H54 (cell line): Measurements from ENCODE around the gene TMEM87B.
"Not testable (repeated sequence)": the region's sequence is repeated elsewhere in the genome, so short reads cannot be mapped to it uniquely, and the experiment has no call there.

Experiments
- DNase-seq: peaks from one replicate; pipeline ENCODE4 v3.0.0; 2011; ENCODE audit warnings: low spot score, mixed read lengths; ENCODE audit not compliant: insufficient read length
- FAIRE-seq: peaks from 3 replicates; lab custom pipeline; 2011; peaks lifted over from hg19 to GRCh38; lab: Jason Lieb, UNC
- POLR2A ChIP-seq: IDR thresholded peaks from 2 replicates; pipeline ENCODE4 v1.6.1; 2011; ENCODE audit warnings: low read depth, mild to moderate bottlenecking, low read length

Gene TMEM87B

GRCh38 chr2:112024231-112024630, 30.8 kb upstream of the TMEM87B start:
- FAIRE-seq (no peak), DNase-seq (no peak)
- TF ChIP-seq POLR2A: no peak

- TF ChIP-seq POLR2A: no peak
- no peak for FAIRE-seq
- no peak for DNase-seq
Measured at GRCh38 chr2:112024896-112025491, 30.1 kb upstream of the TMEM87B start.

DNA sequence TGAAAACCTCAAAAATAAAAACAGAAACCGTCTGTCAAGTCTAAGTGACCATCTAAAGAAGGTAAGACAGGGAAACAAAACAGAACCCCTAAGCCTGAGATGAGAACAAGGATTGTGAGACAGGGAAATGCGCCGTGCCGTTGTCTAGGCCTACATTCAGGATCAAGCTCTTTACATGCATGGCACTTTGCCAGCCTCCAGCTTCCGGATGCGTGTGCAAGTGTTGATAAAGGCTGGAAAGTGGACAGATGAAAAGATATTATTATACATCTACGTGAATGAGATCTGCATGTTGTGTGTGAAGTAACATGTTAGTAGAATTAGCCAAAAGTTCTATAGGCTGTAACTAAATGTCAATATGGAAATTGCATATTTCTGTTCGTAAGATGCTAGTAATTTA, 28.6 kb upstream of the TMEM87B start:
- FAIRE-seq: no peak
- no peak for TF ChIP-seq POLR2A
- DNase-seq: no peak

DNA sequence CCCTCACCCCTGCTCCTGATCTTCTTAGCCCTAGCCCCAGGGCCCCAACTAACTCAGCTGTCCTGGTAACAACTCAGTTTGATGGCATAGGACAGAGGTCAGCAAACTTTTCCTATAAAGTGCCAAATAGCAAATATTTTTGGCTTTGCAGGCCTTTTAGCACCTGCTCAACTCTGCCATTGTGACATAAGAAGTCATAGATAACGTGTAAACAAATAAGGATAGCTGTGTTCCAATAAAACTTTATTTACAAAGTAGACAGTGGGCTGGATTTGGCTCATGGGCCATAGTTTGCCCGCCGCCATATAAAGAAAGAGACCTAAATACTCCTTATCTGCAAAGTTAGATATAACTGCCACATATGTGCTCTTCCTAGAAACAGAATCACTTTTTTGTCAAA, 27.3 kb upstream of the TMEM87B start:
- TF ChIP-seq POLR2A: no peak
- FAIRE-seq (no peak), DNase-seq (no peak)

GRCh38 chr2:112029164-112029563, 25.9 kb upstream of the TMEM87B start:
- no peak for DNase-seq
- no peak for FAIRE-seq
- TF ChIP-seq POLR2A: no peak

- TF ChIP-seq POLR2A: no peak
- no peak for DNase-seq
- FAIRE-seq: no peak
Measured at GRCh38 chr2:112031473-112032223, 23.4 kb upstream of the TMEM87B start.

DNA sequence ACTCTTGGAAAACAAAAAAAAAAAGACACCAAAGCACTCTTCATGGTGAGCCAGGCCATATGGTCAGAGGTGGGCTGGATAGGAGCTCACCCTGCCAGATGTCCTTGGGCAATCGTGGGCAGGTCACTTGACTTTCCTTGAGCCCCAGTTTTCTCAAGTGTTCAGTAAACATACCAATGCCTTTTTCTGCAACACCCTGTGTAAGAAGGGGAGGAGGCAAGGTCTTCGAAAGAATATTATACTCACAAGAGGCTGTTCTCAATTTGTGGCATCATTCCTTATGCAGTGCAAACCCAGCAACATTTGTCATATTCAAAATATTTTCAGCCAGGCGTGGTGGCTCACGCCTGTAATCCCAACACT, 22.9 kb upstream of the TMEM87B start:
- TF ChIP-seq POLR2A: no peak
- FAIRE-seq: no peak
- no peak for DNase-seq

DNA sequence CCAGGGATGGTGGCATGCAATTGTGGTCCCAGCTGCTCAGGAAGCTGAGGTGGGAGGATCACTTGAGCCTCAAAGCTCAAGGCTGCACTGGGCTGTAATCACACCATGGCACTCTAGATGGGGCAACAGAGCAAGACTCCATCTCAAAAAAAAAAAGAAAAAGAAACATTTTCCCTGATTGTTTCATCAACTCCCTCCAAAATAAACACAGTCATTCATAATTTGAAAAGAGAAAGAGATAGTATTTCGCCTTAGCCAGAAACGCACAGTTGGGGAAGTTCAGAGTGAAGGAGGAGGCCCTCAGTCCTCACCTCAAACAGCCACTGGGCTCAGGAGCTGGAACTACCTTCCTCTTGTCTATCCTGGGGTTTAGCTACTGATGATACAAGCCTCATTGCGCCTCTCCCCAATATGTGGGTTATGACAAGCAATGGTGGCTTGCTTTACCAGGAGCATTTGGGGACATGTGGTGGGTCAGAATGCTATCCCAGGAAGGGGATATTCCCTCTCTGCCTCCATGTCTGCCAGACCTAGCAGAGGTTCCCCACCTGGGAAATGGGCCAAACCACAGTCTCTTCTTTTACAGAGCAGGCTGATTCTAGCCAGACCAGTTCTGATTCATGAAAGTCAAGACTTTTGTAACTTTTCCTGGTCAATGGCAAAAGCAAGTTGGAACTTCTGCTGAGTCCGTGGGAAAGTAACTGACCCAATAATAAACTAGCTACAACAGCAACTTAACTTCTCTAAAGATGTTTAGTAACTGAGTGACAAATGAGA, 22.2 kb upstream of the TMEM87B start:
- DNase-seq (no peak), FAIRE-seq (no peak)
- no peak for TF ChIP-seq POLR2A

DNA sequence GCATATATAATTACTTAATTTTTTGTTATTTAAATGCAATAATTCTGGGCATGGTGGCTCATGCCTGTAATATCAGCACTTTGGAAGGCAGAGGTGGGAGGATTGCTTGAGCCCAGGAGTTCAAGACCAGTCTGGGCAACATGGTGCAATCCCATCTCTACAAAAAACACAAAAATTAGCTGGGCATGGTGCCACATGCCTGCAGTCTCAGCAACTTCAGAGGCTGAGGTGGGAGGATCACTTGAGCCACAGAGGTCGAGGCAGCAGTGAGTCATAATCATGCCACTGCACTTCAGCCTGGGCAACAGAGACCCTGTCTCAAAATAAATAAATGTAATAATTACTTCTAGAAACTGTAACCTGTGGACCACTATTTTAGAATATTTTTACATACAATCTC, 21.5 kb upstream of the TMEM87B start:
- no peak for FAIRE-seq
- no peak for TF ChIP-seq POLR2A
- DNase-seq: no peak

DNA sequence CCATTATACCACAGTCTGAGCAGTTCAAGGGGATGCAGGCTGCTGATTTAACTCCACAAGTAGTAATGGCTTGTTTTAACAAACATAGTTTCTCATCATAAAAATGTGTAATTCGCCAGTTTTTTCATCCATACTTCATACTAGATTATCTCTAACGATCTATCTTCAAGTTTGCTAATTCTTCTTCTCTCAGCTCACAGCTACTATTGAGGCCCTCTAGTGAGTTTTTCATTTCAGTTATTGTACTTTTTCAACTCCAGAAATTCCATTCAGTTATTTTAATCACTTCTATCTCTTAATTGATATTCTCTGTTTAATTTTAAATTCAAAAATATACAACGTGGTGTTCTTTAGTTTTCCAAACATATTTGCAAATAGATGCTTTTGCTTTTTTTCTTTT, 20.1 kb upstream of the TMEM87B start:
- FAIRE-seq (no peak), DNase-seq (no peak)
- no peak for TF ChIP-seq POLR2A

- FAIRE-seq: no peak
- no peak for DNase-seq
Measured at GRCh38 chr2:112035786-112036185, 19.3 kb upstream of the TMEM87B start.

GRCh38 chr2:112039556-112039955, 15.5 kb upstream of the TMEM87B start:
- not testable (repeated sequence) for FAIRE-seq, DNase-seq

More at GRCh38 chr2:112035786-112036185, 19.3 kb upstream of the TMEM87B start:
- TF ChIP-seq POLR2A: no peak

GRCh38 chr2:112040066-112040465, 15.0 kb upstream of the TMEM87B start:
- FAIRE-seq, DNase-seq: not testable (repeated sequence)

GRCh38 chr2:112041460-112041859, 13.6 kb upstream of the TMEM87B start:
- not testable (repeated sequence) for DNase-seq, FAIRE-seq
